Hippocampal formation (tissue), 2 donors: ENCODE data around the gene TCEA3.

Source experiments
- DNase-seq, 2 donors: peaks; one replicate each; lab custom pipeline; 2025; lab: John Stamatoyannopoulos, UW

Gene TCEA3

GRCh38 chr1:23424293-23425192, at the start of gene TCEA3:
TCEA3 (minus strand) TSS chr1:23424748; CDS start chr1:23424633, 115 bp downstream.
- no peak for DNase-seq

- no peak for DNase-seq
Observed at GRCh38 chr1:23473037-23473800, 48.7 kb upstream of the TCEA3 start.

GRCh38 chr1:23472351-23473036, 47.9 kb upstream of the TCEA3 start:
- DNase-seq, result no peak

- DNase-seq, result no peak
Observed at GRCh38 chr1:23471473-23472075, 47.0 kb upstream of the TCEA3 start.

GRCh38 chr1:23470282-23471070, 45.9 kb upstream of the TCEA3 start:
- no peak for DNase-seq

- no peak for DNase-seq
Observed at GRCh38 chr1:23469372-23469982, 44.9 kb upstream of the TCEA3 start.

- peak; percentile 62 to 70 for DNase-seq
Observed at GRCh38 chr1:23466423-23466989, 42.0 kb upstream of the TCEA3 start.

- no peak for DNase-seq
Observed at GRCh38 chr1:23463286-23463685, 38.7 kb upstream of the TCEA3 start.

- no peak for DNase-seq
Observed at GRCh38 chr1:23462766-23463165, 38.2 kb upstream of the TCEA3 start.

GRCh38 chr1:23461050-23461449, 36.5 kb upstream of the TCEA3 start:
- DNase-seq, result no peak

- DNase-seq, result no peak
Observed at GRCh38 chr1:23460519-23460918, 36.0 kb upstream of the TCEA3 start.

- DNase-seq, result no peak
Observed at GRCh38 chr1:23459338-23459757, 34.8 kb upstream of the TCEA3 start.

- no peak for DNase-seq
Observed at GRCh38 chr1:23456226-23456625, 31.7 kb upstream of the TCEA3 start.

- DNase-seq, result no peak
Observed at GRCh38 chr1:23453455-23454000, 29.0 kb upstream of the TCEA3 start.

- DNase-seq, result no peak
Observed at GRCh38 chr1:23452011-23452411, 27.5 kb upstream of the TCEA3 start.

- DNase-seq, result no peak
Observed at GRCh38 chr1:23451441-23451840, 26.9 kb upstream of the TCEA3 start.

- DNase-seq, result no peak
Observed at GRCh38 chr1:23450894-23451293, 26.3 kb upstream of the TCEA3 start.

- no peak for DNase-seq
Observed at GRCh38 chr1:23449958-23450357, 25.4 kb upstream of the TCEA3 start.

GRCh38 chr1:23449306-23449705, 24.8 kb upstream of the TCEA3 start:
- DNase-seq, result no peak

- DNase-seq, result no peak
Observed at GRCh38 chr1:23448846-23449245, 24.3 kb upstream of the TCEA3 start.
